ENCODE measurements around the gene EIF4ENIF1. TPM values are rescaled to one million over a fixed set of nuclear protein-coding genes. Genes with fewer than 3 reads are reported as not detected.

EIF4ENIF1 gene
- total and polyA plus RNA-seq, 9 of the 15 experiments (the other 6 are each of a cell fraction or from before 2014, with no cell fraction given) = 2.5 to 24.9 (median 15.8) TPM

DNA sequence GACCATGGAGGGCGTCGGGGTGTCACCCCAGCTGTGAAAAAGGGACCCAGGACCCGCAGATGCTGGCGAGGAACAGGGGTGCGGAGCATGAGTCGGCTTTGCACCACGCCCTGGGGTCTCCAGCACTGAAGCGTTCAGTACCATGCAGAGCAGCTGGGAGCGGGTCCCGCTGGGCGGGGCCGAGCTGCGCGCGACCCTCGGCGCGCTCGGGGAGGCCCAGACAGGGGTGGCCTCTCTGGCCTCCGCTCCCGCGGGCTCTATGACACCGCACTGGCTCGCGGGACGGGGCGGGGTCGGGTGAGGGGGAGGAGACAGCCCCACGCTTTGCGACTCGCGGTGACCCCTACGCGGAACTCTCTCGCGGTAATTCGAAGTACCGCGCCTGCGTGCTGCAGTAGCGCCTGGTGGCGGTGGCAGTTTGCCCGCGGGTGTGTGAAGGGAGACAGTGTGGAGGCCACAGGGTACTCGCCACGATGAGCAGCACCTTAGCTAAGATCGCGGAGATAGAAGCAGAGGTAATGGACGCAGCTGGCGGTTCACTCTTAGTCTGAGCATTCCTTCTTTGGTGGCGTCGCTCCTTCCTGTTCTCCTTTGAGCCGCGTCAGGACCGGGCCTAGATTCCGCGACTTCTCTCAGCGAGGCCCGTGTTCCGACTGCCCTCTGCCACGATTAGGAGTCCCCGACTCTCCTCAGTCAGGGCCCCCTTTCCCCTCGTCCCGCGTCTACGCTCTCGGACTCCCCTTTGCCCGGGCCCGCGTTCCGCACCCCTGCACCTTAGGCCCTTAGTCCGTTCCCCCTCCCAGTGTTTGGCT is 90.2 kb downstream of the EIF4ENIF1 start, which contains the start of gene DRG1 (continued):
- TF ChIP-seq, protein P1, sequence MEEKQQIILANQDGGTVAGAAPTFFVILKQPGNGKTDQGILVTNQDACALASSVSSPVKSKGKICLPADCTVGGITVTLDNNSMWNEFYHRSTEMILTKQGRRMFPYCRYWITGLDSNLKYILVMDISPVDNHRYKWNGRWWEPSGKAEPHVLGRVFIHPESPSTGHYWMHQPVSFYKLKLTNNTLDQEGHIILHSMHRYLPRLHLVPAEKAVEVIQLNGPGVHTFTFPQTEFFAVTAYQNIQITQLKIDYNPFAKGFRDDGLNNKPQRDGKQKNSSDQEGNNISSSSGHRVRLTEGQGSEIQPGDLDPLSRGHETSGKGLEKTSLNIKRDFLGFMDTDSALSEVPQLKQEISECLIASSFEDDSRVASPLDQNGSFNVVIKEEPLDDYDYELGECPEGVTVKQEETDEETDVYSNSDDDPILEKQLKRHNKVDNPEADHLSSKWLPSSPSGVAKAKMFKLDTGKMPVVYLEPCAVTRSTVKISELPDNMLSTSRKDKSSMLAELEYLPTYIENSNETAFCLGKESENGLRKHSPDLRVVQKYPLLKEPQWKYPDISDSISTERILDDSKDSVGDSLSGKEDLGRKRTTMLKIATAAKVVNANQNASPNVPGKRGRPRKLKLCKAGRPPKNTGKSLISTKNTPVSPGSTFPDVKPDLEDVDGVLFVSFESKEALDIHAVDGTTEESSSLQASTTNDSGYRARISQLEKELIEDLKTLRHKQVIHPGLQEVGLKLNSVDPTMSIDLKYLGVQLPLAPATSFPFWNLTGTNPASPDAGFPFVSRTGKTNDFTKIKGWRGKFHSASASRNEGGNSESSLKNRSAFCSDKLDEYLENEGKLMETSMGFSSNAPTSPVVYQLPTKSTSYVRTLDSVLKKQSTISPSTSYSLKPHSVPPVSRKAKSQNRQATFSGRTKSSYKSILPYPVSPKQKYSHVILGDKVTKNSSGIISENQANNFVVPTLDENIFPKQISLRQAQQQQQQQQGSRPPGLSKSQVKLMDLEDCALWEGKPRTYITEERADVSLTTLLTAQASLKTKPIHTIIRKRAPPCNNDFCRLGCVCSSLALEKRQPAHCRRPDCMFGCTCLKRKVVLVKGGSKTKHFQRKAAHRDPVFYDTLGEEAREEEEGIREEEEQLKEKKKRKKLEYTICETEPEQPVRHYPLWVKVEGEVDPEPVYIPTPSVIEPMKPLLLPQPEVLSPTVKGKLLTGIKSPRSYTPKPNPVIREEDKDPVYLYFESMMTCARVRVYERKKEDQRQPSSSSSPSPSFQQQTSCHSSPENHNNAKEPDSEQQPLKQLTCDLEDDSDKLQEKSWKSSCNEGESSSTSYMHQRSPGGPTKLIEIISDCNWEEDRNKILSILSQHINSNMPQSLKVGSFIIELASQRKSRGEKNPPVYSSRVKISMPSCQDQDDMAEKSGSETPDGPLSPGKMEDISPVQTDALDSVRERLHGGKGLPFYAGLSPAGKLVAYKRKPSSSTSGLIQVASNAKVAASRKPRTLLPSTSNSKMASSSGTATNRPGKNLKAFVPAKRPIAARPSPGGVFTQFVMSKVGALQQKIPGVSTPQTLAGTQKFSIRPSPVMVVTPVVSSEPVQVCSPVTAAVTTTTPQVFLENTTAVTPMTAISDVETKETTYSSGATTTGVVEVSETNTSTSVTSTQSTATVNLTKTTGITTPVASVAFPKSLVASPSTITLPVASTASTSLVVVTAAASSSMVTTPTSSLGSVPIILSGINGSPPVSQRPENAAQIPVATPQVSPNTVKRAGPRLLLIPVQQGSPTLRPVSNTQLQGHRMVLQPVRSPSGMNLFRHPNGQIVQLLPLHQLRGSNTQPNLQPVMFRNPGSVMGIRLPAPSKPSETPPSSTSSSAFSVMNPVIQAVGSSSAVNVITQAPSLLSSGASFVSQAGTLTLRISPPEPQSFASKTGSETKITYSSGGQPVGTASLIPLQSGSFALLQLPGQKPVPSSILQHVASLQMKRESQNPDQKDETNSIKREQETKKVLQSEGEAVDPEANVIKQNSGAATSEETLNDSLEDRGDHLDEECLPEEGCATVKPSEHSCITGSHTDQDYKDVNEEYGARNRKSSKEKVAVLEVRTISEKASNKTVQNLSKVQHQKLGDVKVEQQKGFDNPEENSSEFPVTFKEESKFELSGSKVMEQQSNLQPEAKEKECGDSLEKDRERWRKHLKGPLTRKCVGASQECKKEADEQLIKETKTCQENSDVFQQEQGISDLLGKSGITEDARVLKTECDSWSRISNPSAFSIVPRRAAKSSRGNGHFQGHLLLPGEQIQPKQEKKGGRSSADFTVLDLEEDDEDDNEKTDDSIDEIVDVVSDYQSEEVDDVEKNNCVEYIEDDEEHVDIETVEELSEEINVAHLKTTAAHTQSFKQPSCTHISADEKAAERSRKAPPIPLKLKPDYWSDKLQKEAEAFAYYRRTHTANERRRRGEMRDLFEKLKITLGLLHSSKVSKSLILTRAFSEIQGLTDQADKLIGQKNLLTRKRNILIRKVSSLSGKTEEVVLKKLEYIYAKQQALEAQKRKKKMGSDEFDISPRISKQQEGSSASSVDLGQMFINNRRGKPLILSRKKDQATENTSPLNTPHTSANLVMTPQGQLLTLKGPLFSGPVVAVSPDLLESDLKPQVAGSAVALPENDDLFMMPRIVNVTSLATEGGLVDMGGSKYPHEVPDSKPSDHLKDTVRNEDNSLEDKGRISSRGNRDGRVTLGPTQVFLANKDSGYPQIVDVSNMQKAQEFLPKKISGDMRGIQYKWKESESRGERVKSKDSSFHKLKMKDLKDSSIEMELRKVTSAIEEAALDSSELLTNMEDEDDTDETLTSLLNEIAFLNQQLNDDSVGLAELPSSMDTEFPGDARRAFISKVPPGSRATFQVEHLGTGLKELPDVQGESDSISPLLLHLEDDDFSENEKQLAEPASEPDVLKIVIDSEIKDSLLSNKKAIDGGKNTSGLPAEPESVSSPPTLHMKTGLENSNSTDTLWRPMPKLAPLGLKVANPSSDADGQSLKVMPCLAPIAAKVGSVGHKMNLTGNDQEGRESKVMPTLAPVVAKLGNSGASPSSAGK (IDR thresholded peaks at IDR 0.05) = peak; percentile 55
- TF ChIP-seq NEUROD1 (IDR thresholded peaks at IDR 0.05; ENCODE audit: borderline replicate concordance, low read depth, low read length, partially characterized antibody) (peak; percentile 49), PHF20 (IDR thresholded peaks at IDR 0.05; ENCODE audit: partially characterized antibody) (peak; percentile 70), POLR2AphosphoS5 (IDR thresholded peaks at IDR 0.05; ENCODE audit: control insufficient read depth, insufficient read depth, low read depth, low read length) (peak; percentile 87), MEF2A (IDR thresholded peaks at IDR 0.05; ENCODE audit: control insufficient read depth, low read depth, low read length) (no peak), MED1 (CRISPR knock-in tag; IDR thresholded peaks at IDR 0.05; ENCODE audit: borderline replicate concordance) (0 out of 2 replicates have a peak, but pooled peaks have one; percentile 36), CREM (IDR thresholded peaks at IDR 0.05; ENCODE audit: low read depth) (peak; percentile 42; the same call in 1 of the 2 replicates), FOXK2 (conservative IDR thresholded peaks at IDR 0.05 in 1 of 2, IDR thresholded peaks at IDR 0.05 in 1 of 2; ENCODE audit: low read depth in 2 of 2) (peak in 1 of 2 experiments; percentile 51; a peak in 1 of 4 replicates), SP2 (IDR thresholded peaks at IDR 0.05; ENCODE audit: extremely low read depth, low read depth, low read length, poor library complexity, severe bottlenecking) (peak; percentile 45)
- TF ChIP-seq, protein P2, sequence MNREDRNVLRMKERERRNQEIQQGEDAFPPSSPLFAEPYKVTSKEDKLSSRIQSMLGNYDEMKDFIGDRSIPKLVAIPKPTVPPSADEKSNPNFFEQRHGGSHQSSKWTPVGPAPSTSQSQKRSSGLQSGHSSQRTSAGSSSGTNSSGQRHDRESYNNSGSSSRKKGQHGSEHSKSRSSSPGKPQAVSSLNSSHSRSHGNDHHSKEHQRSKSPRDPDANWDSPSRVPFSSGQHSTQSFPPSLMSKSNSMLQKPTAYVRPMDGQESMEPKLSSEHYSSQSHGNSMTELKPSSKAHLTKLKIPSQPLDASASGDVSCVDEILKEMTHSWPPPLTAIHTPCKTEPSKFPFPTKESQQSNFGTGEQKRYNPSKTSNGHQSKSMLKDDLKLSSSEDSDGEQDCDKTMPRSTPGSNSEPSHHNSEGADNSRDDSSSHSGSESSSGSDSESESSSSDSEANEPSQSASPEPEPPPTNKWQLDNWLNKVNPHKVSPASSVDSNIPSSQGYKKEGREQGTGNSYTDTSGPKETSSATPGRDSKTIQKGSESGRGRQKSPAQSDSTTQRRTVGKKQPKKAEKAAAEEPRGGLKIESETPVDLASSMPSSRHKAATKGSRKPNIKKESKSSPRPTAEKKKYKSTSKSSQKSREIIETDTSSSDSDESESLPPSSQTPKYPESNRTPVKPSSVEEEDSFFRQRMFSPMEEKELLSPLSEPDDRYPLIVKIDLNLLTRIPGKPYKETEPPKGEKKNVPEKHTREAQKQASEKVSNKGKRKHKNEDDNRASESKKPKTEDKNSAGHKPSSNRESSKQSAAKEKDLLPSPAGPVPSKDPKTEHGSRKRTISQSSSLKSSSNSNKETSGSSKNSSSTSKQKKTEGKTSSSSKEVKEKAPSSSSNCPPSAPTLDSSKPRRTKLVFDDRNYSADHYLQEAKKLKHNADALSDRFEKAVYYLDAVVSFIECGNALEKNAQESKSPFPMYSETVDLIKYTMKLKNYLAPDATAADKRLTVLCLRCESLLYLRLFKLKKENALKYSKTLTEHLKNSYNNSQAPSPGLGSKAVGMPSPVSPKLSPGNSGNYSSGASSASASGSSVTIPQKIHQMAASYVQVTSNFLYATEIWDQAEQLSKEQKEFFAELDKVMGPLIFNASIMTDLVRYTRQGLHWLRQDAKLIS (CRISPR knock-in tag; IDR thresholded peaks at IDR 0.05) = peak; percentile 15
